PC-3 (cell line): ENCODE data around the gene FBF1.

Experiments used
- CTCF ChIP-seq: fragments of 300-600 bp; sonication (generic); conservative IDR thresholded peaks from 2 replicates; pipeline ENCODE4 v1.5.1; 2017; ENCODE audit warnings: antibody characterized with exemption, low read depth, mild to moderate bottlenecking, low read length
- EZH2 ChIP-seq: fragments of 300-600 bp; sonication (generic); IDR thresholded peaks from one replicate; pipeline ENCODE4 v1.6.1; 2017; ENCODE audit warnings: antibody characterized with exemption, mild to moderate bottlenecking, low read length; ENCODE audit not compliant: unreplicated experiment

- TF ChIP-seq CTCF: no peak
- no peak for TF ChIP-seq EZH2
These were observed 31.6 kb downstream of the FBF1 start for GRCh38 chr17:75909051-75909811.
